ENCODE data around the gene TGIF2.

Gene TGIF2

DNA sequence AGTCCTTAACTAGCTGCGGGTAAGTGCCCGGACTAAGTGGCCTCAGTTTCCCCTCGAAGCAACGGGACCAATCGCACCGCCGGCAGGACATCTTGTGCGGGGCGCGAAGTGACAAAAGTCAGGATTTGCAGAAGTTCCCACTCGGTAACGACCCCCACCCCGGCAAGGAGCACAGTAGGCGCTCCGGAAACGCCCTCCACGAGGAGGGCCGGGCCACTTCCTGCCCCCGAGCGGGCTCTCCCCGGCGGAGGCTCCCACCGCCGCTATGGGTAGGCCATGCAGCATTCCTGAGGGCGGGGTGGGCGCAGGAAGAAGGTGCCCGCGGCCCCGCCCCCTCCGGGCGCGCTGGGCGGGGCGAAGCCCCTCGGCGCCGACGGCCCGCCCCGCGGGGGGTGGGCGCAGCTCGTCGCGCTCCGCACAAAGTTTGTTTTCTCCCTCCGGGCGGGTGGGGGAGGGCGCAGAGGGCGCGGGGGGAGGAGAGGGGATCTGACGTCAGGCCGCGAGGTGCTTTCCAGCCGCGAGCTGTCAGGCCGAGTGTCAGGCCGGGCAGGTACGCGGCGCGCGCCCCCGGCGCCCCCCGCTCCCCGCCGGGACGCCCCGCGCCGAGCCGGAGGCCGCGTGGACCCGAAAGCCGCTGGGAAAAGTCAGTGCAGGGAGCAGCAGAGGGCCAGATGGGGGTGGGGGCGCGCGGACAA is at the start of gene TGIF2:
Gene TGIF2, plus strand, starts transcription at position 495 of the 695 bp plus-strand sequence. CDS start 5,178 bp downstream, outside the sequence.
- no peaks in the 10 kb centered on the region for H3K27me3 ChIP-seq (ENCODE audit: insufficient read depth, low read length)
- H3K4me3 ChIP-seq (ENCODE audit: low read length): peak within 1 kb of the TSS; percentile 87
- peak within 1 kb of the TSS; percentile 91 for H3K9ac ChIP-seq (ENCODE audit: low read depth, low read length)
- no peaks in the 10 kb centered on the region; the same call in none of the 2 replicates for H3K36me3 ChIP-seq (ENCODE audit: insufficient read depth, low read depth, low read length)
- H3K4me1 ChIP-seq (ENCODE audit: insufficient read depth, low read length): peaks cover 28% of the 10 kb centered on the region; the same call in 1 of the 2 replicates
- H3K27ac ChIP-seq (ENCODE audit: low read length): peak within 1 kb of the TSS; percentile 96
- no peaks in the 10 kb centered on the region for H3K9me3 ChIP-seq (ENCODE audit: insufficient read depth, low read depth, low read length)

- no peak overlapping the region for H3K4me3 ChIP-seq (ENCODE audit: low read length)
- H3K9ac ChIP-seq (ENCODE audit: low read depth, low read length): no peak overlapping the region
- H3K9me3 ChIP-seq (ENCODE audit: insufficient read depth, low read depth, low read length): no peaks in the 10 kb centered on the region
- peaks cover 53% of the 10 kb centered on the region for H3K36me3 ChIP-seq (ENCODE audit: insufficient read depth, low read depth, low read length)
- H3K27me3 ChIP-seq (ENCODE audit: insufficient read depth, low read length): no peaks in the 10 kb centered on the region
- no peaks in the 10 kb centered on the region for H3K4me1 ChIP-seq (ENCODE audit: insufficient read depth, low read length)
- H3K27ac ChIP-seq (ENCODE audit: low read length): no peak overlapping the region
Measured at GRCh38 chr20:36525620-36526365, 47.6 kb upstream of the TGIF2 start.

DNA sequence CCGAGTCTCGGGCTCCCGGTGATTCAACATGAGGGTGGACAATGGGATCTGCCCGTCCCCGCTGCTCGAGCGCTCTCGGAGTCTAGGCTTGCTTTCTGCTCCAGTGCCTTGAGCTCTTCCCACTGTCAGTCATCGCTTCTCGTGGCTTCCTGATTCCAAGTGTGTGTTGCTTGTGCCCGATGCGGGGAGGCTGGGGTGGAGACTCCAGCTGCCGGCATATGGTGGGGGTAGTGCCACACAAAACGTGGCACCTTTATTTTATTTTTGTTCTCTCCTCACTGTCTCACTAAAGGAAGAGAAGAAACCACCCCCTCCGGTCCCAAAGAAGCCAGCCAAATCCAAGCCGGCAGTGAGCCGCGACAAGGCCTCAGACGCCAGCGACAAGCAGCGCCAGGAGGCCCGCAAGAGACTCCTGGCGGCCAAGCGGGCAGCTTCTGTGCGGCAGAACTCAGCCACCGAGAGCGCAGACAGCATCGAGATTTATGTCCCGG is 46.8 kb upstream of the TGIF2 start:
- Histone ChIP-seq H3K27me3 (ENCODE audit: insufficient read depth, low read length) (no peaks in the 10 kb centered on the region), H3K27ac (ENCODE audit: low read length) (no peak overlapping the region), H3K9me3 (ENCODE audit: insufficient read depth, low read depth, low read length) (no peaks in the 10 kb centered on the region), H3K4me3 (ENCODE audit: low read length) (no peak overlapping the region), H3K9ac (ENCODE audit: low read depth, low read length) (no peak overlapping the region), H3K4me1 (ENCODE audit: insufficient read depth, low read length) (no peaks in the 10 kb centered on the region), H3K36me3 (ENCODE audit: insufficient read depth, low read depth, low read length) (peaks cover 51% of the 10 kb centered on the region)

GRCh38 chr20:36527331-36528125 is 45.9 kb upstream of the TGIF2 start:
- Histone ChIP-seq H3K27ac (ENCODE audit: low read length) (no peak overlapping the region), H3K9me3 (ENCODE audit: insufficient read depth, low read depth, low read length) (no peaks in the 10 kb centered on the region), H3K4me1 (ENCODE audit: insufficient read depth, low read length) (no peaks in the 10 kb centered on the region), H3K27me3 (ENCODE audit: insufficient read depth, low read length) (no peaks in the 10 kb centered on the region), H3K9ac (ENCODE audit: low read depth, low read length) (no peak overlapping the region), H3K4me3 (ENCODE audit: low read length) (no peak overlapping the region), H3K36me3 (ENCODE audit: insufficient read depth, low read depth, low read length) (peaks cover 45% of the 10 kb centered on the region)

- Histone ChIP-seq H3K36me3 (ENCODE audit: insufficient read depth, low read depth, low read length) (peaks cover 43% of the 10 kb centered on the region), H3K9me3 (ENCODE audit: insufficient read depth, low read depth, low read length) (no peaks in the 10 kb centered on the region), H3K9ac (ENCODE audit: low read depth, low read length) (no peak overlapping the region), H3K27ac (ENCODE audit: low read length) (no peak overlapping the region), H3K27me3 (ENCODE audit: insufficient read depth, low read length) (no peaks in the 10 kb centered on the region), H3K4me1 (ENCODE audit: insufficient read depth, low read length) (no peaks in the 10 kb centered on the region), H3K4me3 (ENCODE audit: low read length) (no peak overlapping the region)
Measured at GRCh38 chr20:36528176-36528874, 45.1 kb upstream of the TGIF2 start.

DNA sequence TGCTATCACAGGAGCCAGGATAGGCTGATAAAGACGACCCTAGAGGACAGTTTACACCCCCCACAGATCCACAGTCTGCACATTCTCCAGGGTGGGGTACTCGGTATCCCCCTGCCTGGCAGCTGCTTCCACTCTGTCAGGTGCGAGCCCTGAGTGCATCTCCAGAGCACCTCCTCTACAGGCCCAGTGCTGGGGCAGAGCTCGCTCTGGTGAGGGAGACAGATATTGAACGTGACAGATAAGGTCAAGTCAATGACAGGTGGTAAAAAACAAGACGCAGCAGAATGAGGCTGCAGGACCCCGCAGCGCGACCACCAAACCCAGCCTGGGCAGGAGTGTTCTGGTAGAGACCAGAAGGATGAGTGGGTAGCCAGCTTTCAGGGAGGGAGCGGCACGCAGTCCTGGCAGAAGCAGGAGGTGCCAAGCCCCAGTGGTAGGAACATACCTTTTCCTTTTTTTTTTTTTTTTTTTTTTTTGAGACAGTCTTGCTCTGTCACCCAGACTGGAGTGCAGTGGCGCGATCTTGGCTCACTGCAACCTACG is 44.5 kb upstream of the TGIF2 start:
- Histone ChIP-seq H3K9ac (ENCODE audit: low read depth, low read length) (no peak overlapping the region), H3K36me3 (ENCODE audit: insufficient read depth, low read depth, low read length) (peaks cover 37% of the 10 kb centered on the region), H3K9me3 (ENCODE audit: insufficient read depth, low read depth, low read length) (no peaks in the 10 kb centered on the region), H3K4me3 (ENCODE audit: low read length) (no peak overlapping the region), H3K27me3 (ENCODE audit: insufficient read depth, low read length) (no peaks in the 10 kb centered on the region), H3K4me1 (ENCODE audit: insufficient read depth, low read length) (no peaks in the 10 kb centered on the region), H3K27ac (ENCODE audit: low read length) (no peak overlapping the region)

- no peaks in the 10 kb centered on the region for H3K9me3 ChIP-seq (ENCODE audit: insufficient read depth, low read depth, low read length)
Measured at GRCh38 chr20:36532388-36532787, 41.0 kb upstream of the TGIF2 start.

GRCh38 chr20:36532822-36533221 is 40.6 kb upstream of the TGIF2 start:
- no peaks in the 10 kb centered on the region for H3K4me1 ChIP-seq (ENCODE audit: insufficient read depth, low read length)
- no peak overlapping the region for H3K4me3 ChIP-seq (ENCODE audit: low read length)
- H3K27me3 ChIP-seq (ENCODE audit: insufficient read depth, low read length): no peaks in the 10 kb centered on the region
- no peak overlapping the region for H3K27ac ChIP-seq (ENCODE audit: low read length)
- no peak overlapping the region for H3K9ac ChIP-seq (ENCODE audit: low read depth, low read length)
- H3K9me3 ChIP-seq (ENCODE audit: insufficient read depth, low read depth, low read length): no peaks in the 10 kb centered on the region
- peaks cover 4% of the 10 kb centered on the region; the same call in 1 of the 2 replicates for H3K36me3 ChIP-seq (ENCODE audit: insufficient read depth, low read depth, low read length)

More at GRCh38 chr20:36532388-36532787, 41.0 kb upstream of the TGIF2 start:
- no peaks in the 10 kb centered on the region for H3K27me3 ChIP-seq (ENCODE audit: insufficient read depth, low read length)
- no peaks in the 10 kb centered on the region for H3K4me1 ChIP-seq (ENCODE audit: insufficient read depth, low read length)
- H3K27ac ChIP-seq (ENCODE audit: low read length): no peak overlapping the region
- peaks cover 8% of the 10 kb centered on the region; the same call in 1 of the 2 replicates for H3K36me3 ChIP-seq (ENCODE audit: insufficient read depth, low read depth, low read length)
- no peak overlapping the region for H3K4me3 ChIP-seq (ENCODE audit: low read length)
- H3K9ac ChIP-seq (ENCODE audit: low read depth, low read length): no peak overlapping the region

- peaks cover 2% of the 10 kb centered on the region; the same call in 1 of the 2 replicates for H3K36me3 ChIP-seq (ENCODE audit: insufficient read depth, low read depth, low read length)
- H3K27ac ChIP-seq (ENCODE audit: low read length): no peak overlapping the region
- no peaks in the 10 kb centered on the region for H3K9me3 ChIP-seq (ENCODE audit: insufficient read depth, low read depth, low read length)
- H3K4me3 ChIP-seq (ENCODE audit: low read length): no peak overlapping the region
- no peak overlapping the region for H3K9ac ChIP-seq (ENCODE audit: low read depth, low read length)
- H3K4me1 ChIP-seq (ENCODE audit: insufficient read depth, low read length): peaks cover 9% of the 10 kb centered on the region; the same call in 1 of the 2 replicates
- H3K27me3 ChIP-seq (ENCODE audit: insufficient read depth, low read length): no peaks in the 10 kb centered on the region
Measured at GRCh38 chr20:36538026-36538722, 35.2 kb upstream of the TGIF2 start.

DNA sequence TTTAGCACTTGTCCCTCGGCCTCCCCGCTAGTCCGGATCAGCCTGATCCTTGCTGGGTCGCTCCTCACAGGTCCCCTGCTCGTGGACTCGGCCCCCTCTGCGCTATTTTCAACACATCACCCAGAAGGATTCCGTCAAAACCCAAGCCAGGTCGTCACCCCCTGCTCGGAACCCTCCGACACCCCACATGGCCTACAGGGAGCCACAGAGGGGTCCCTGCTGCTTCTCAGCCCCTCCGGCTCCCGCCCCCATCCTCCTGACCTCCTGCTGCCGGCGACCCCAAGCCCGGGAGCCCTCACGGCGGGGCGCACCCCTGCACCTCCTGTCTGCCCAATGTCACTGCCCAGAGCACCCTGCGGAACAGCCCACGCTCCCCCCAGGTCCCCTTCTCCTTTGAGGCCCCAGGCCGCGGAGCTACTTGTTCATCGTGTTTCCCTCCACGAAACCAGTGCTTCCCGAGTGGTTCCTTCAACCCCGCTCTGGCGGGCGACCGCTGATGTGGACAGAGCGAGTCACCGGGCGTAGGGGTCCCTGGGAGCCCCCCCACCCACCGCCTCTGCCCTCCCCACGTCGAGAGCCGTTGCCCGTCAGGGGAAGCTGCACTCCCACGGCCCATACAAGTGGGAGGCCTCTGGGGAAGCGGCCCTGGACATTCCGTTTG is 32.7 kb upstream of the TGIF2 start:
- Histone ChIP-seq H3K4me1 (ENCODE audit: insufficient read depth, low read length) (peaks cover 17% of the 10 kb centered on the region; the same call in 1 of the 2 replicates), H3K27ac (ENCODE audit: low read length) (no peak overlapping the region), H3K27me3 (ENCODE audit: insufficient read depth, low read length) (no peaks in the 10 kb centered on the region), H3K9me3 (ENCODE audit: insufficient read depth, low read depth, low read length) (no peaks in the 10 kb centered on the region), H3K9ac (ENCODE audit: low read depth, low read length) (peak overlapping the region; percentile 80; the same call in 1 of the 2 replicates), H3K4me3 (ENCODE audit: low read length) (peak overlapping the region; percentile 86), H3K36me3 (ENCODE audit: insufficient read depth, low read depth, low read length) (peaks cover 19% of the 10 kb centered on the region; the same call in 1 of the 2 replicates)

Data from iPS-20b (cell line).